Stimulated activated CD4-positive, alpha-beta T cell treated with anti-CD3 and anti-CD28 coated beads, Interleukin-4, amount 100 ng/mL, for 48 hours (primary cell): ENCODE measurements around the gene RNF144A.

Source experiments
- DNase-seq, 2 donors: peaks; one replicate each; pipeline ENCODE4 v3.0.0-alpha.2; 2020; ENCODE audit warnings: low read depth in 2 of 2

The RNF144A gene

GRCh38 chr2:6947929-6948676 lies 30.9 kb downstream of the RNF144A start:
- DNase-seq: no peak

DNA sequence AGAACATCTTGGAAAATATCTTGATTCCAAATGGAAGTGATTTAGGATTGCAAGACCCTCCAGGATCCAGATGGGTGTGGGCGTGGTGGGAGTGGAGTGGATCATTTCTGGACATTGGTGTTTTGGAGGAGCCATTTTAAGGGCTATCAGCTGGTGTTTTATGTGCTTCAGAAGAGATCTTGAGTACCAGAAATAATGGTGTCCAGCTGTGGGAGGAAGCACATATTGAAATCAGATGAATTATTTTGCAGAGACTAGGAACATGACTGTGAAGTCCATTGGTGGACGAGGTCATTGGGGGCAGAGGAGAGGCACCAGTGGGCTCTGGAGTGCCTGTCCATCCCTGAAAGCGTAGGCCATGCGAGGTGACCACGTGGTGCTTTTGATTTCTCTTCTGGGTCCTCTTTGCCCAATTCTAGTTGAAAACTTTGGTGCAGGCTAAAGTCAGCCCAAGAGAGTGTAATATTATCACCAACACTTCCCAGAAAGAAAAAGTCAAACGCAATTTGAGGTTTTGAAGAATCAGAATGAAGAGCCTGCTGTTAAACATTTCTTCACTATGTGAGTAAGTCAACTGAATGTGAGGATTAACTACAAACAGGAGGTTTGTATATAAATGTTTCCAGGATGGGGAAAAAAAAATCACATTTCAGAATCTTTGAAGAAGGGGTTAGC lies 31.6 kb downstream of the RNF144A start:
- DNase-seq: no peak

DNA sequence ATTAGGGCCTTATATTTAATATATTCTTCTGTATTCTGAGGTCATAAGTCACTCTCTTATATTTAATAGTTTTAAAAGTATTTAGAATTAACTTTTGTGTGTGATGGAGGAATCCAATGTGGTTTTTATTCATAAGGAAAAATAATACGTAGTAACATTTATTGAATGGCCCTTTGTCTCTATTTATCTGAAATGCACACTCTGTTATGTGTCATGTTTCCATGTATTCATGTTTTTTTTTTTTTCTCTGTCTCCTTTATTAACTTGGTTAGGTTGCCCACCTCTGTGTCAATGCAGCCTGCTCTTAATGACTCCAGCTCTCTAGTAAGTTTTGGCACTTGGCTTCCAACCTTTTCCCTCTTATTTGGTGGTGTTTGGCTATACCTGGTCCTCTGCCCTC lies 33.8 kb downstream of the RNF144A start:
- DNase-seq: no peak

- no peak for DNase-seq
These were observed 34.9 kb downstream of the RNF144A start for GRCh38 chr2:6952101-6952500.

GRCh38 chr2:6954586-6954985 lies 37.4 kb downstream of the RNF144A start:
- no peak for DNase-seq

DNA sequence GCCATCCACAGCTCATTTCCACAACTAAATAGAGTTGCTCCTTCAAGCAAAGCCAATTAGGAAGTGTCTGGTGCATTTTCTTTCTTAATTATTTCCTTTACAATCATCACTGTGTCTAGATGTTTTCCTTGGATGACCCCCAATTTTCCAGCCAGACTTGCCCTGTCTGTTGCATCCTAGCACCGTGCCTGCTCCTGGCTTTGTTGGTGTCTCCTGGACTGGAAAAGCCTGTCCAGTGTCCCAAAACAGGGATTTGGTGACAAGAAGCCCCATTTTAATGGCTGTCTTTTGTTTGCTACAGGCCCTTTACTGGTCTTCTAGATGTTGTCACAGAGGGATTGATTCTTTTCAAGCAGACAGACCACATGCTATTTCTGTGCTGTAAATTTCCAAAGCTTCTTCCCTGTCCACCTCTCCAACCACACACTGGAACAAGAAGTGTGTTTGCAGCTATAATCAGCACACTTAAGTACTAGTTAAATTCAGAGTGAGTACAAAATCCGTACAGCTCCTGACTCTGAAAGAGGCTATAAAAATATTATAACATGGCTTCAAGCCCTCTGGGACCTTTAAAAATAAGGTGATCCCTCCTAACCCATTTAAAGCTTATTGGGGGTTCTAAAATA lies 38.4 kb downstream of the RNF144A start:
- DNase-seq: no peak

- DNase-seq: no peak
These were observed 39.4 kb downstream of the RNF144A start for GRCh38 chr2:6956566-6956965.

- DNase-seq: no peak
These were observed 40.0 kb downstream of the RNF144A start for GRCh38 chr2:6957031-6957714.

GRCh38 chr2:6957910-6958615 lies 40.9 kb downstream of the RNF144A start:
- no peak for DNase-seq

GRCh38 chr2:6958616-6959235 lies 41.5 kb downstream of the RNF144A start:
- no peak for DNase-seq

- DNase-seq: no peak
These were observed 42.5 kb downstream of the RNF144A start for GRCh38 chr2:6959751-6960150.

DNA sequence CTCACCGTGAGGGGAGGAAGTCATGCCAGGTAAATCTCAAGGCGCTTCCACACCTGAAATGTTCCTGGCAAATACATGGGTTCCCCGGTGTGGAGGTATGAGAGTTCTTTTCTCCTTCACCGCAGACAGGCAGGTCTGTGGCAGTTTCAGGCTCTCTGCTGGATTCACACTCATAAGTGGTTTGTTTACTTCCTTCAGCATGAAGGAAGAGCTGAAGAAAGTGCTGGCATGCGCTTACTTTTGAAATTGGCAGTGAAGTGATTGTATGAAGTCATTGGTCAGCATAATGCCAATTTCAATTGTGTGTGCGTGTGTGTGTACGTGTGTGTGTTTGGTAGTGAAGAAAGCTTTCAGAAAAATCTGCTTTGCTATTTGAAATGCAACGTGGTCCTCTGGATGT lies 43.4 kb downstream of the RNF144A start:
- DNase-seq: no peak

GRCh38 chr2:6963727-6964126 lies 46.5 kb downstream of the RNF144A start:
- no peak for DNase-seq

- DNase-seq: no peak
These were observed 48.0 kb downstream of the RNF144A start for GRCh38 chr2:6965071-6965795.

GRCh38 chr2:6966446-6966940 lies 49.3 kb downstream of the RNF144A start:
- DNase-seq: no peak

DNA sequence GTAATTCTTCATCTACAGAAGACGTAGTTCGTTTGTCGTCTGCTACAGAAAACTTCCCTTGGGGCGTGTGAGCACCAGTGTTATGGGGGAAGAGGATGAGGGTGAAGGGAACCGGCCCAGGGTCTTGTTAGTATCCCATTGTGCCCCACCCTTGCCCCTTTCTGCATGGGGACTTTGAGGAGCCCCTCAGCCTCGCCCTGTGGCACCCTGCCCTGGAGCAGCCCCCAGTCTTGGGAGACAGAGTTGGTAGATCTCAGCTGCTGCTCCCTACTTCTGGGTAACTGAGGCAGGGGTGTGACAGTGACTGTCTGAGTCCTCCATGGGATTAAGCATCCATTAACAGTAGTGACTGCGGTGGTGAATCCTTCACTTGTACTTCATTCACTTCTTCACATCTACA lies 50.1 kb downstream of the RNF144A start:
- DNase-seq: no peak

GRCh38 chr2:6968319-6969100 lies 51.3 kb downstream of the RNF144A start:
- DNase-seq: no peak

DNA sequence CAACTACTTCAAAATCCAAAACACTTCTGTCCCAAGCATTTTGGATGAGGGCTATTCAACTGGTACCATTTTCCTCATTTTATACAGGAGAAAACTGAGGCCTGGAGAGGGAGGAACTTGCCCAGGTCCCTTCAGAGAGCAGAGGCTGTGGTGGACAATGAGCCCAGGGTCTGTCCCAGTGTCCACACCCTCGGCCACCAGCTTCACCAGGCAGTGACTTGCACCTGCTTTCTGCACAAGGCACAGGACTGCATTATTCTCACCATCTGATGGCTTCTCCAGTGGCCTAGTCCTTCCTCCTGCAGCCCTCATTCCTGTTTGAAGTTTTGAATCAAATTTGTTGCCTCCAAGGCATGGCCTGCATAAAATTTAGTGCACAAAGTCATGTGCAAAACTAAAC lies 53.3 kb downstream of the RNF144A start:
- DNase-seq: no peak

- DNase-seq: no peak
These were observed 53.8 kb downstream of the RNF144A start for GRCh38 chr2:6970976-6971480.
